ENCODE measurements around the gene LST1. TPM values are rescaled to one million over a fixed set of nuclear protein-coding genes. Genes with fewer than 3 reads are reported as not detected.

LST1 gene
- total RNA-seq, 4 donors from 2014 or later = 1.6 to 7.0 (median 4.4) TPM

DNA sequence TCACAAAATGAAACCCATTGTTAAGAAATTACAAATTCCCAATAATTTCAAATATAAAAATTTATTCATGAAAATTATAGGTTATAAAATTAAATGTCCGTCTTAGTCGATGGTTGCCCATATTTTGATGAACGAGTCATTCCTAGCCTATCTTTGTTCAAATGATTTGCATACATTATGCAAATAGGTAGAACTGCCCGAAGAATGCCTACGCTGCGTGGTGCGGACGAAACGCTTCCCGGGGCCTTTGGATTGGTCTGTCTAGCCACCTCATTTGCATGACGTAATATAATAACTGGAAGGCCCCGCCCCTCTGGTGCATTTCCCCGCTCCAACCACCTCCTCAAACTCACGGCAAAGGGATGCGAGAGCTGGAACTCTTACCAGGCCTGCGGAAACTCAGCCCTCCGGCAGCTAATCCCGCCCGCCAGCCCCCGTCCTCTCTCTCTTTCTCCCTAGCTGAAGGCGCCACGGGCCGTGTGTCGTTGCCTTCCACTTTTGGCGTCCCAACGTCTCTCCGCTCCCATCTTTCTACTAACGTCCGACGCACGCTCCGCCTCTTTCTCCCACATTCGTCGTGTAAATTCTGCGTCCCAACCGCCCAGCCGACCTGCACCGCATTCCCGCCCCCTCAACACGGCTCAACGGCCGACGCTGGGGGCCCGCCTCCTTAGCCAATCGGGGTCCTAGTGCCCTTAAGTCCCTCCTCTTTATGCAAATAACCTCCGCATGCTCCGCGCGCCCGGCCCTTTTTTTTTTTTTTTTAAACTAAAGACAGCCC lies 33.9 kb downstream of the LST1 start:
- 0% methylated on average over 50 of the region's 50 CpGs for WGBS, 2 donors
- TF ChIP-seq POLR2A (IDR thresholded peaks at IDR 0.05) = peak in 1 of 2 donors; percentile 63
- TF ChIP-seq, protein P1, sequence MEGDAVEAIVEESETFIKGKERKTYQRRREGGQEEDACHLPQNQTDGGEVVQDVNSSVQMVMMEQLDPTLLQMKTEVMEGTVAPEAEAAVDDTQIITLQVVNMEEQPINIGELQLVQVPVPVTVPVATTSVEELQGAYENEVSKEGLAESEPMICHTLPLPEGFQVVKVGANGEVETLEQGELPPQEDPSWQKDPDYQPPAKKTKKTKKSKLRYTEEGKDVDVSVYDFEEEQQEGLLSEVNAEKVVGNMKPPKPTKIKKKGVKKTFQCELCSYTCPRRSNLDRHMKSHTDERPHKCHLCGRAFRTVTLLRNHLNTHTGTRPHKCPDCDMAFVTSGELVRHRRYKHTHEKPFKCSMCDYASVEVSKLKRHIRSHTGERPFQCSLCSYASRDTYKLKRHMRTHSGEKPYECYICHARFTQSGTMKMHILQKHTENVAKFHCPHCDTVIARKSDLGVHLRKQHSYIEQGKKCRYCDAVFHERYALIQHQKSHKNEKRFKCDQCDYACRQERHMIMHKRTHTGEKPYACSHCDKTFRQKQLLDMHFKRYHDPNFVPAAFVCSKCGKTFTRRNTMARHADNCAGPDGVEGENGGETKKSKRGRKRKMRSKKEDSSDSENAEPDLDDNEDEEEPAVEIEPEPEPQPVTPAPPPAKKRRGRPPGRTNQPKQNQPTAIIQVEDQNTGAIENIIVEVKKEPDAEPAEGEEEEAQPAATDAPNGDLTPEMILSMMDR (IDR thresholded peaks at IDR 0.05) = peak in 1 of 3 donors; percentile 68
- H3K4me3 ChIP-seq (ENCODE audit: low read depth, poor library complexity, severe bottlenecking) = no peak overlapping the region
- DNase-seq (ENCODE audit: low spot score in 2 of 2) = peak; percentile 98 to 99
- intact Hi-C loops (cut with DNase I; ENCODE audit: low total_unique reads) = no loop called here

DNA sequence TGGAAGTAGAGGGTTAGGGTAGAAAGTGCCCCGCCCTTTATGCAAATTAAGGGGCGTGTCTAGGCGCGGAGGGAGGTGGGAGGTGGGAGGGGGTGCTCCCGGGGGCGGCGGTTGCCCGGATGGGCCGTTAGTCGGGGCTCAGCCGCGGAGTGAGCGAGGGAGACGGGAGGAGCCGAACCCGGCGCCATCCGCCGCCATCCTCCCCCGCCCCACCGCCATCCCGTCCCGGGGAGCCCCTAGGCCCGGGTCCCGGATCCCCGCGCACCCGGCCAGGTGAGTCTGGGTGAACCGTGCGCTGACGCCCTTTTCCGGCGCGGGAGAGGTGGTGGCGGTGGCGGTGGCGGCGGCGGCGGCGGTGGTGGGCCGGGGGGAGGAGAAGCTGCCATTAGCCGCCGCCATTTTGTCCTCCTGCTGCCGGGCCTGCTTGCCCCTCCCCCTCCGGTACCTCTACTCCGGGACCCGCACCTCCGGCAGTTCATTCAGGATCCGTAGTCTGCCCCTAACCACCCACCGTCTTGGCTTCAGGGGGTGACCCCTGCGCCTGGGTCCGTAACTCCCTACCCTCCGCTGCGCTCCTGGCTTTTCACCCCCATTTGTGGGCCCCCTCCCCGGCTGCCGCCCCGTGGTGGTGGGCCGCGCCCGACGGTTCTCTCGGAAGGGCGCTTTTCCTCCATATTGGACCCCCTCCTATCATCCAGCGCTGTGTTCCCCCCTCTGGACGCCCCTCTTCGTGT lies 34.7 kb downstream of the LST1 start, which contains the start of gene PRRC2A:
PRRC2A (plus strand) TSS at position 130 of the 734 bp plus-strand sequence. CDS start 2,075 bp downstream, outside the sequence.
- TF ChIP-seq POLR2A (IDR thresholded peaks at IDR 0.05) = peak in 1 of 2 donors; percentile 65
- TF ChIP-seq, protein P1 (IDR thresholded peaks at IDR 0.05) = no peak
- intact Hi-C loops (cut with DNase I; ENCODE audit: low total_unique reads) = no loop called here
- peak within 1 kb of the TSS; percentile 76 for H3K4me3 ChIP-seq (ENCODE audit: low read depth, poor library complexity, severe bottlenecking)
- WGBS, 2 donors = 0 to 1% methylated on average over 51 to 64 of the region's 67 CpGs
- peak; percentile 66 to 99 for DNase-seq (ENCODE audit: low spot score in 2 of 2)

DNA sequence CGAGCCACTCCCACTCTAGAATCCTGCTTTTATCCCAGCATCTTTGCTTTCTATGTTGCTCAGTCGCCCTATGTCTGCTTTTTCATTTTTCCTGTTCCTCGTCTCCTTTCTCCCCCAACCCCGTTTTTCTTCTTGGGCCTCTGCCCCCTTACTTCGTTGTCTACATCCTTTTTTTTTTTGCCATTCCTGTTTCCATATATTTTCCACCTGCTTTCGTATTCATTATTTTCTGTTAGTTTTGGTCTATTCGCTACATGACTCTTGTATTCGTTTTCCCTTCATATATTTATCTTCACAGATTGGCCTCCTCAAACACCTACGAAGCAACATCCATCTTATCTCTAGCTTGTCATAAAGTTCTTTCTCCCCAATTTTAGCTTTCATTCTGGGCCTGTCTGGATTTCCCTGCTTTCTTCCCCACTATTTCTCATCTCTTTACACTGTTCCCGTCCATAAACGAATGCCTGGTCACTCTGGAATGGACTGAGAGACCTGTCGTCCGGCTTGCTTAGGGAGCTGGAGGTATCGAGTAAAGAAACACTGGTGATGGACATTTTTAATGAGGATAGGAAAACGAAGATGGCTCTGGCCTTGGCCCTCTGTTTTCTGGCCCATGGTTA lies 35.4 kb downstream of the LST1 start:
- peak overlapping the region; percentile 76 for H3K4me3 ChIP-seq (ENCODE audit: low read depth, poor library complexity, severe bottlenecking)
- DNase-seq (ENCODE audit: low spot score in 2 of 2) = no peak
- intact Hi-C loops (cut with DNase I; ENCODE audit: low total_unique reads) = no loop called here
- 9% methylated on average over 15 of the region's 15 CpGs for WGBS, 2 donors
- TF ChIP-seq, protein P1 (IDR thresholded peaks at IDR 0.05) = no peak
- no peak for TF ChIP-seq POLR2A (IDR thresholded peaks at IDR 0.05)

DNA sequence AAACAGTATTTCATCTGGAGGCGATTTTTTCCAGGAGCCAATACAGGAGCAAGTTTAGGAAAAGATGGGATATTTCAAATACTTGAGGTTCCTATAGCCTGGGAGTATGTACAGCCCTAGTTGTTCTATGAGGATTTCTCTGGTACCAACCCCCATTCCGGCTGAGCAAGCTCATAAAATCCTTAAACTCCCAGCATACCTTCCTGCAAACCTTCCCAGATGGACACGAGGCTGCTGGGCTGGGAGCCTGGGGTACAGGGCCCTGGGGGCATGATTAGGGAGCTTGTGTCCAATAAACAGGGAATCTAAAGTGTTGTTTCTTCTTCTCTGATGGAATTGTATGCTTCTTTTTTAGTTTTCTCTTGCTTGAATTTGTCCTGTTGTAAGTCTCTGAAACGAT lies 35.9 kb downstream of the LST1 start:
- no peak for DNase-seq (ENCODE audit: low spot score in 2 of 2)
- intact Hi-C loops (cut with DNase I; ENCODE audit: low total_unique reads) = no loop called here
- 19% methylated on average over 4 of the region's 4 CpGs for WGBS, 2 donors
- no peak for TF ChIP-seq POLR2A (IDR thresholded peaks at IDR 0.05)
- TF ChIP-seq, protein P1 (IDR thresholded peaks at IDR 0.05) = no peak
- H3K4me3 ChIP-seq (ENCODE audit: low read depth, poor library complexity, severe bottlenecking) = no peak overlapping the region

DNA sequence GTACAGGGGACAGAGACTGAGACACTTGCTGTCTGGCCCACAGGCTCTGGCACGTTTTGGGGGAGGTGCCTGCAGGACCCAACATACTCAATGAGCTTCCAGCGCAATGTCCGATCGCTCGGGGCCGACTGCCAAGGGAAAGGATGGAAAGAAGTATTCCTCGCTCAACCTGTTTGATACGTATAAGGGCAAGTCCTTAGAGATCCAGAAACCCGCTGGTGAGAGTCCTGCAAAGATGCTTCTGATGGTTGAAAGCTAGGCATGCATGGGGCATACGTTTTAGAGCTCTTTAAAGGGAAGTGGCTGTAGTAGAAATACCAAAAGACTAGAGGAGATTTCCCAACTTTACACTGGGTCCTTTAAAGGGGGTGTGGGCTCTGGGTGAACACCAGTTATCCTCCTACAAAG lies 36.6 kb downstream of the LST1 start:
- peak; percentile 49 to 91 for DNase-seq (ENCODE audit: low spot score in 2 of 2)
- H3K4me3 ChIP-seq (ENCODE audit: low read depth, poor library complexity, severe bottlenecking) = no peak overlapping the region
- TF ChIP-seq, protein P1 (IDR thresholded peaks at IDR 0.05) = no peak
- TF ChIP-seq POLR2A (IDR thresholded peaks at IDR 0.05) = no peak
- WGBS, 2 donors = 35 to 47% methylated on average over 10 of the region's 10 CpGs
- intact Hi-C loops (cut with DNase I; ENCODE audit: low total_unique reads) = no loop called here

All from lower leg skin (tissue), 4 donors.